Caco-2 (cell line): ENCODE measurements around the gene NTF3. TPM values are rescaled to one million over a fixed set of nuclear protein-coding genes. Genes with fewer than 3 reads are reported as not detected.

Experiments
- BruUV-seq: library from RNA; stranded (reverse); fragments of 400-500 nt; replicated peaks from 2 replicates; lab custom pipeline; 2021; lab: Mats Ljungman, UMichigan
- CTCF ChIA-PET: fragments of 300-600 bp; sonication (Branson Sonifier 250); formaldehyde crosslinking; loops from one replicate; lab custom pipeline; 2022; ENCODE audit warnings: antibody characterized with exemption; lab: Charles Lee
- POLR2A ChIA-PET: fragments of 300-600 bp; sonication (Branson Sonifier 250); formaldehyde crosslinking; loops from one replicate; lab custom pipeline; 2022; ENCODE audit warnings: antibody characterized with exemption; lab: Charles Lee
- DNase-seq, 2 experiments: peaks; one replicate each; pipeline versions ENCODE4 v3.0.0 to v3.0.0-alpha.2; 2020 to 2022
- H3K27me3 ChIP-seq: replicated peaks from 2 replicates; pipeline ENCODE4 v1.6.0; 2011; ENCODE audit warnings: low read length; ENCODE audit not compliant: control insufficient read depth, insufficient read depth
- H3K36me3 ChIP-seq: 2 replicates; pipeline ENCODE4 v1.5.1; 2011; ENCODE audit warnings: low read length; ENCODE audit not compliant: control insufficient read depth, insufficient read depth
- H3K4me1 ChIP-seq: fragments of 250-450 bp; sonication (Bioruptor Pico); 2 replicates; pipeline ENCODE4 v1.5.1; 2020; ENCODE audit warnings: mild to moderate bottlenecking
- H3K4me3 ChIP-seq: 2 replicates; pipeline ENCODE4 v1.5.1; 2011; ENCODE audit warnings: low read depth, mild to moderate bottlenecking, control low read depth, low read length
- H3K9me3 ChIP-seq: fragments of 250-450 bp; sonication (Bioruptor Pico); 2 replicates; pipeline ENCODE4 v1.5.1; 2020; ENCODE audit warnings: mild to moderate bottlenecking, moderate library complexity
- H3K27ac Mint-ChIP-seq: one replicate; pipeline ENCODE4 v1.8.0; 2022; ENCODE audit warnings: mixed read lengths; ENCODE audit not compliant: unreplicated experiment
- H3K27me3 Mint-ChIP-seq: one replicate; pipeline ENCODE4 v1.8.0; 2022; ENCODE audit warnings: mixed read lengths; ENCODE audit not compliant: insufficient read depth, unreplicated experiment
- H3K36me3 Mint-ChIP-seq: one replicate; pipeline ENCODE4 v1.8.0; 2022; ENCODE audit warnings: mild to moderate bottlenecking, mixed read lengths; ENCODE audit not compliant: insufficient read depth, unreplicated experiment
- H3K4me1 Mint-ChIP-seq: one replicate; pipeline ENCODE4 v1.8.0; 2022; ENCODE audit warnings: low read depth, mixed read lengths; ENCODE audit not compliant: unreplicated experiment
- H3K4me3 Mint-ChIP-seq: one replicate; pipeline ENCODE4 v1.8.0; 2022; ENCODE audit warnings: mild to moderate bottlenecking, moderate library complexity, mixed read lengths; ENCODE audit not compliant: unreplicated experiment
- H3K9me3 Mint-ChIP-seq: one replicate; pipeline ENCODE4 v1.8.0; 2022; ENCODE audit warnings: mixed read lengths; ENCODE audit not compliant: unreplicated experiment
- CTCF ChIP-seq, 2 experiments: fragments of 200-600 bp in 1 of 2; IDR thresholded peaks; 1 replicate in 1 of 2; 2 replicates in 1 of 2; pipeline versions ENCODE4 v1.5.1 to v1.8.0; 2011 to 2022; ENCODE audit warnings: antibody characterized with exemption in 1 of 2, control low read depth in 1 of 2, inconsistent platforms in 1 of 2, low read depth in 1 of 2, low read length in 1 of 2, mild to moderate bottlenecking in 1 of 2, moderate library complexity in 1 of 2; ENCODE audit not compliant: insufficient read depth in 1 of 2, severe bottlenecking in 1 of 2, unreplicated experiment in 1 of 2
- intact Hi-C: fragments of 100-400 bp; cut with micrococcal nuclease; formaldehyde crosslinking; loops from one replicate; pipeline ENCODE4 v1.10.0; 2022; ENCODE audit not compliant: unreplicated experiment
- total RNA-seq: library from RNA; stranded (reverse); gene quantifications from 2 replicates; pipeline ENCODE4 v1.2.3, GENCODE V29; 2022

Gene NTF3
- total RNA-seq, 1 experiment from 2014 or later = 5.3 TPM

GRCh38 chr12:5480218-5480937 is 48.5 kb downstream of the NTF3 start:
- Histone ChIP-seq H3K27me3 (no peaks in the 10 kb centered on the region), H3K36me3 (0 out of 2 replicates have a peak, but pooled peaks cover 3% of the 10 kb centered on the region), H3K4me3 (no peak overlapping the region), H3K4me1 (no peaks in the 10 kb centered on the region), H3K9me3 (no peaks in the 10 kb centered on the region)
- Mint-ChIP-seq H3K9me3 (no peaks in the 10 kb centered on the region), H3K4me1 (no peaks in the 10 kb centered on the region), H3K27ac (no peak overlapping the region), H3K36me3 (no peaks in the 10 kb centered on the region), H3K4me3 (no peak overlapping the region), H3K27me3 (no peaks in the 10 kb centered on the region)
- ChIA-PET CTCF (no interaction called here), POLR2A (interaction anchor here (0.5 kb wide), 1 partner anchor 418 kb away, joined by 6 read pairs; no protein-coding TSS in a partner anchor)
- no peak for DNase-seq
- BruUV-seq = no TSS peak
- no peak for TF ChIP-seq CTCF (IDR thresholded peaks at IDR 0.05; ENCODE audit: insufficient read depth in 1 of 2, low read depth in 1 of 2, low read length in 1 of 2, severe bottlenecking in 1 of 2, unreplicated experiment in 1 of 2)
- intact Hi-C loops = no loop called here

GRCh38 chr12:5480938-5481303 is 49.0 kb downstream of the NTF3 start:
- POLR2A ChIA-PET = no interaction called here
- no peaks in the 10 kb centered on the region for H3K4me1 ChIP-seq
- intact Hi-C loops = no loop called here
- H3K27ac Mint-ChIP-seq = no peak overlapping the region
- H3K4me3 Mint-ChIP-seq = no peak overlapping the region
- CTCF ChIA-PET = no interaction called here
- no peaks in the 10 kb centered on the region for H3K36me3 Mint-ChIP-seq
- 0 out of 2 replicates have a peak, but pooled peaks cover 3% of the 10 kb centered on the region for H3K36me3 ChIP-seq
- TF ChIP-seq CTCF (IDR thresholded peaks at IDR 0.05; ENCODE audit: insufficient read depth in 1 of 2, low read depth in 1 of 2, low read length in 1 of 2, severe bottlenecking in 1 of 2, unreplicated experiment in 1 of 2) = no peak
- H3K27me3 ChIP-seq = no peaks in the 10 kb centered on the region
- DNase-seq = no peak
- H3K4me3 ChIP-seq = no peak overlapping the region
- no peaks in the 10 kb centered on the region for H3K9me3 Mint-ChIP-seq
- no TSS peak for BruUV-seq
- H3K4me1 Mint-ChIP-seq = no peaks in the 10 kb centered on the region
- H3K27me3 Mint-ChIP-seq = no peaks in the 10 kb centered on the region
- no peaks in the 10 kb centered on the region for H3K9me3 ChIP-seq

- no peaks in the 10 kb centered on the region for H3K36me3 Mint-ChIP-seq
- 0 out of 2 replicates have a peak, but pooled peaks cover 3% of the 10 kb centered on the region for H3K36me3 ChIP-seq
- no peak overlapping the region for H3K27ac Mint-ChIP-seq
- no peak for DNase-seq
- no peak for TF ChIP-seq CTCF (IDR thresholded peaks at IDR 0.05; ENCODE audit: insufficient read depth in 1 of 2, low read depth in 1 of 2, low read length in 1 of 2, severe bottlenecking in 1 of 2, unreplicated experiment in 1 of 2)
- H3K27me3 Mint-ChIP-seq = no peaks in the 10 kb centered on the region
- H3K4me3 ChIP-seq = no peak overlapping the region
- H3K4me1 Mint-ChIP-seq = no peaks in the 10 kb centered on the region
- no peaks in the 10 kb centered on the region for H3K27me3 ChIP-seq
- BruUV-seq = no TSS peak
- CTCF ChIA-PET = no interaction called here
- intact Hi-C loops = no loop called here
- no peaks in the 10 kb centered on the region for H3K4me1 ChIP-seq
- H3K4me3 Mint-ChIP-seq = no peak overlapping the region
- POLR2A ChIA-PET = no interaction called here
- no peaks in the 10 kb centered on the region for H3K9me3 ChIP-seq
- no peaks in the 10 kb centered on the region for H3K9me3 Mint-ChIP-seq
Measured at GRCh38 chr12:5481645-5482044, 49.7 kb downstream of the NTF3 start.
